KOPT-K1 (cell line): Measurements from ENCODE around the gene EFNA4.

Experiments
- H3K27ac ChIP-seq: fragments of 200-600 bp; sonication (generic); 2 replicates; pipeline ENCODE4 v1.5.1; 2016; ENCODE audit warnings: antibody characterized with exemption, mild to moderate bottlenecking, low read depth, low read length; ENCODE audit not compliant: poor library complexity, severe bottlenecking
- H3K36me3 ChIP-seq: fragments of 200-600 bp; sonication (generic); 2 replicates; pipeline ENCODE4 v1.5.1; 2017; ENCODE audit warnings: antibody characterized with exemption, mild to moderate bottlenecking, low read length, moderate library complexity; ENCODE audit not compliant: insufficient read depth
- H3K9me3 ChIP-seq: fragments of 200-600 bp; sonication (generic); 2 replicates; pipeline ENCODE4 v1.5.1; 2017; ENCODE audit warnings: antibody characterized with exemption, low read length, mild to moderate bottlenecking; ENCODE audit not compliant: insufficient read depth, poor library complexity, severe bottlenecking

The EFNA4 gene

GRCh38 chr1:155057104-155057503 lies 6.4 kb upstream of the EFNA4 start:
- Histone ChIP-seq H3K9me3 (no peaks in the 10 kb centered on the region), H3K27ac (no peak overlapping the region), H3K36me3 (no peaks in the 10 kb centered on the region)

DNA sequence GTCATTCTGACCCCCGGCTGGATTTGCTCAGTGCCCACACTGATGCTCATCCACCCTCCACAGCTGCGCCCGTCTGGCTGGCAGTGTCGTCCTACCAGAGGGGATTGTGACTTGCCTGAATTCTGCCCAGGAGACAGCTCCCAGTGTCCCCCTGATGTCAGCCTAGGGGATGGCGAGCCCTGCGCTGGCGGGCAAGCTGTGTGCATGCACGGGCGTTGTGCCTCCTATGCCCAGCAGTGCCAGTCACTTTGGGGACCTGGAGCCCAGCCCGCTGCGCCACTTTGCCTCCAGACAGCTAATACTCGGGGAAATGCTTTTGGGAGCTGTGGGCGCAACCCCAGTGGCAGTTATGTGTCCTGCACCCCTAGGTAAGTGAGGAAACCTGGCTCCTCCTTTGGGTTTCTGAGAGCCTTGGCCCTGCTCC lies 5.7 kb upstream of the EFNA4 start:
- Histone ChIP-seq H3K9me3 (no peaks in the 10 kb centered on the region), H3K36me3 (no peaks in the 10 kb centered on the region), H3K27ac (no peak overlapping the region)

DNA sequence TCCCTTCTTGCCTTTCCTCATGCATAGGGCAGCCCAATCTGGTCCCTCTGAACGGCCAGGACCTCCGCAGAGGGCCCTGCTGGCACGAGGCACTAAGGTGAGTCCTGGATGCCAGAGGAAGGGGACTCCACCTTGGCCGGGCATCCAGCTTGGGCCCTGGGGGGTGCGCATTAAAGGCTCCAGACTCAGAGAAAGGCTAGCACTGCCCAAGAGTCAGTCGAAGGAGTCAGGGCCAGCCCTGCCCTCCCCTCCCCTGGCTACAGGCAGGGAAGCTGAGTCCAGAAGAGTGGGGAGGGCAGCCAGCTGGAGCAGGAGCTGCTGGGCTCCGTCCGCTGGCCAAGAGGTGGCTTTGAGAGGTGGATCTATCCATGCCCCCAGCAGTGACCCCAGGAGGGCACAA lies 2.8 kb upstream of the EFNA4 start:
- Histone ChIP-seq H3K36me3 (no peaks in the 10 kb centered on the region), H3K9me3 (no peaks in the 10 kb centered on the region), H3K27ac (no peak overlapping the region)

DNA sequence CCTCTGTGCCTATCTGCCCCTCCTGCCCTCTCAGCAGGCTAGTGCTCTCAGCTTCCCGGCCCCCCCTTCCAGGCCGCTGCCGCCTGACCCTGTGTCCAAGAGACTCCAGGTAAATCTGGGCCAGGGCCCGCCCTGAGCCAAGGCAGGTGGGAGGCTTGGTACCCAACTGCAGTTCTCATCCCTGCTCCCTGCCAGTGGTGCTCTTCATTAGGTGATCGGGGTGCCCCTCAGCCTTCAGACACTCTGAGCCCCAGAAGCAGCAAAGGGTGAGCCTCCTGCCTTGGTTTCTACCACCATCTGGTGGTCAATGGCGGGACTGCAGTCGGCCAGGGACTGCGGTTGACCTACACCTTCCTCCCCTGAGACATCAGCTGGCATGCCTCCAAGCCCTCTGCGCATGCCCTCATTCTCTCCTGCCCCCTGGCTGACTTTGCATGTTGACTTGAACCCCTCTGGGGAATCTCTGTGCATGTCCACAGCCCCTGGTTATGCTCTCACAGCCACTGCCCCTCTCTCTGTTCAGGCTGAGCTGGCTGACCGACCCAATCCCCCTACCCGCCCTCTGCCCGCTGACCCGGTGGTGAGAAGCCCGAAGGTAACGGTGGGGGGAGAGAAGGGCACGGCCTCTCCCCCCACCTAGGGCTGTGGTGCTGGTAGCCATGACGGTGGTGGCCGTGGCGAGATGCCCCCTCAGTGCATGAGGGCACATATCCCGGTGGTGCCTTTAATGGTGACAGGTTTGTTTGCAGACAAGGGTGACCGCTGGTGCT lies 2.0 kb upstream of the EFNA4 start:
- H3K36me3 ChIP-seq, result no peaks in the 10 kb centered on the region
- H3K9me3 ChIP-seq, result no peaks in the 10 kb centered on the region
- H3K27ac ChIP-seq, result no peak overlapping the region

DNA sequence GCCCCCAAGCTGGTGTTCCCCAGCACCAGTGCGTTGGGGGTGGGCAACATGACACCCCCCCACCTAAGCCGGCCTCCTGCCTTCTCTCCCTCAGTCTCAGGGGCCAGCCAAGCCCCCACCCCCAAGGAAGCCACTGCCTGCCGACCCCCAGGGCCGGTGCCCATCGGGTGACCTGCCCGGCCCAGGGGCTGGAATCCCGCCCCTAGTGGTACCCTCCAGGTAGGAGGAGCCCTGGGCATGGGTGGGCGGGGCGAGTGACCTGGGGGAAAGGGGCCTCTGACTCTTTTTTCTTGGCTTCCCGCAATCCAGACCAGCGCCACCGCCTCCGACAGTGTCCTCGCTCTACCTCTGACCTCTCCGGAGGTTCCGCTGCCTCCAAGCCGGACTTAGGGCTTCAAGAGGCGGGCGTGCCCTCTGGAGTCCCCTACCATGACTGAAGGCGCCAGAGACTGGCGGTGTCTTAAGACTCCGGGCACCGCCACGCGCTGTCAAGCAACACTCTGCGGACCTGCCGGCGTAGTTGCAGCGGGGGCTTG lies 1.3 kb upstream of the EFNA4 start:
- H3K36me3 ChIP-seq, result no peaks in the 10 kb centered on the region
- no peaks in the 10 kb centered on the region for H3K9me3 ChIP-seq
- H3K27ac ChIP-seq, result no peak overlapping the region

- no peaks in the 10 kb centered on the region for H3K9me3 ChIP-seq
- H3K36me3 ChIP-seq, result no peaks in the 10 kb centered on the region
- H3K27ac ChIP-seq, result no peak overlapping the region
Observed at GRCh38 chr1:155062702-155063411, 683 bp upstream of the EFNA4 start.

GRCh38 chr1:155064111-155064831 lies 731 bp downstream of the EFNA4 start:
- no peaks in the 10 kb centered on the region for H3K36me3 ChIP-seq
- H3K27ac ChIP-seq, result peak overlapping the region; percentile 36
- H3K9me3 ChIP-seq, result no peaks in the 10 kb centered on the region

- no peaks in the 10 kb centered on the region for H3K9me3 ChIP-seq
- no peak overlapping the region for H3K27ac ChIP-seq
- H3K36me3 ChIP-seq, result no peaks in the 10 kb centered on the region
Observed at GRCh38 chr1:155064832-155065429, 1.4 kb downstream of the EFNA4 start.

DNA sequence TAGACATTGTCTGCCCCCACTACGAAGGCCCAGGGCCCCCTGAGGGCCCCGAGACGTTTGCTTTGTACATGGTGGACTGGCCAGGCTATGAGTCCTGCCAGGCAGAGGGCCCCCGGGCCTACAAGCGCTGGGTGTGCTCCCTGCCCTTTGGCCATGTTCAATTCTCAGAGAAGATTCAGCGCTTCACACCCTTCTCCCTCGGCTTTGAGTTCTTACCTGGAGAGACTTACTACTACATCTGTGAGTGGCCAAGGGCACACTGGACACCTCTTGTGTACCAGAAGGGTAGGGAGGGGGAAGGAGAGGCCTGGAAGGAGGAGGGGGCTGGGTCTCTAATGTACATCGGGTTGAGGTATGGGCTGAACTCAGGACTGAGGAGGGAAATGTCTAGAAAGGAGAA lies 3.2 kb downstream of the EFNA4 start:
- H3K9me3 ChIP-seq, result no peaks in the 10 kb centered on the region
- H3K36me3 ChIP-seq, result no peaks in the 10 kb centered on the region
- no peak overlapping the region for H3K27ac ChIP-seq

- no peaks in the 10 kb centered on the region for H3K36me3 ChIP-seq
- no peak overlapping the region for H3K27ac ChIP-seq
- no peaks in the 10 kb centered on the region for H3K9me3 ChIP-seq
Observed at GRCh38 chr1:155068599-155068998, 5.1 kb downstream of the EFNA4 start.

DNA sequence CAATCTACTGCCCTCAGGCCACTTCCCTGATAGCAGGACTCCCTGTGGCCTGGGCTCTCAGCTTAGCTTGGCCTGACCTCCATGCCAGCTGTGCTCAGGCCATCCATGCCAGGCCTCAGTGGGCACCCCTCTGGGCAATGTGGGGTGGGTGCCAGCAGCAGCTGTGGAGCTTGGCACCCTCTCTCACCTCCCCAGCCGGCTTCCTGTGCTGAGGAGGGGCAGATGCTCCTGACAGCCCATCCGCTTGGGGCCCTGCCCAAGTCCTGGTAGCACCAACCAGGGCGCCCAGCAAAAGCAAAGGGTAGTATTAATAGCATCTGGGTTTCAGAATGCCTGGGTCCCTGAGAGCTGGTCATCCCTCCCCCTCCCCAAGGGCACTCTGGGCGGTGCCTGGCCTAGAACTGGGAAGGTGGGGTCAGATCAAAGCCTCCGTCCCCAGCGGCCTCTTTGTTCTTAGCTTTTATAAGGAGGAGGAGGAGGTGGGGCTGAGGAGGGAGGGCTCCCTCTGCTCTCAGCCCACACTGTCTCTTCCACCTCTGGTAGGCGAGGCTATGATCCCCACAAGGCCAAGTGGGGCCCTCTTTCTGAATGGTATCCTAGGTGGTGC lies 6.1 kb downstream of the EFNA4 start:
- Histone ChIP-seq H3K9me3 (no peaks in the 10 kb centered on the region), H3K36me3 (no peaks in the 10 kb centered on the region), H3K27ac (no peak overlapping the region)

GRCh38 chr1:155070158-155070621 lies 6.7 kb downstream of the EFNA4 start:
- H3K27ac ChIP-seq, result no peak overlapping the region
- no peaks in the 10 kb centered on the region for H3K9me3 ChIP-seq
- no peaks in the 10 kb centered on the region for H3K36me3 ChIP-seq

DNA sequence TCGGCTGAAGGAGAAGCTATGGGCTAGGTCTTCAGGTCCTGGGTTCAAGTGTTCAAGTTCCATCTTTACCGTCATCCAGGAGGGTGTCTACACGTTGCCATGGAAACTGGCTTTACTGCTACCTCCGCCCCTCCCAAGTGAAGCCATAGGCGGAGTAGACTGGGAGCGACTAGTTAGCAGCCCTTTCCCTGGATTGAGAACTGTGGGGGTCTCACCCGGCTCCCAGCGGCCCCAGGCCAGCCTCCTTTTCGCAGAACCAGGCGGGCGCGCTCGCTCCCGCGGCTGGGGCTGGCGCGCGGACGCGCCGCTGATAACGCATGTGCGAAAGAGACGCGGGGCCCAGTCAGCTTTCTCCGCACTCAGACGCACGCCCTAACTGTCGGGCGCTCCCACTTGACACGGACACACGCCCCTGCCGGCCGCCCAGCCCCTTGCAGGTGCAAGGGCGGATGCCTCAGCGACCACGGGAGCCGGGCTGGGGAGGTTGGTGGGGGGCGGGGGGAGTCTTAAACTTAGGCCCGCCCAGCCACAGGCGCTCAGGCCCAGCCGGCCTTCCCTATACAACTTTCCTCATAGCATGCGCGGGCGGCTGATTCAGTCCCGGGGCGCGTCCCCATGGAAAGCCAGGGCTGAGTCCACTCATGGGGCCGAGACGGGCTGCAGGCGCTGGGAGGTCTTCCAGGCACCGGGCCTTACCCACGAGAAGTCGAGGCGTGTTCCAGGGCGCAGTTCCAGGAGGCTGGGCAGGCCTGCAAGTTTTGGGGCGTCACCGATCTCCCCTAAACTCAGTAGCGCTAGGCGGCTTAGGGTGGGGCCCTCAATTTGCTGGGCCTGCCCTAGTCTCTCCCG lies 7.4 kb downstream of the EFNA4 start:
- Histone ChIP-seq H3K27ac (no peak overlapping the region), H3K36me3 (no peaks in the 10 kb centered on the region), H3K9me3 (no peaks in the 10 kb centered on the region)

GRCh38 chr1:155071701-155072100 lies 8.2 kb downstream of the EFNA4 start:
- no peaks in the 10 kb centered on the region for H3K9me3 ChIP-seq
- H3K27ac ChIP-seq, result no peak overlapping the region
- no peaks in the 10 kb centered on the region for H3K36me3 ChIP-seq
